Activated T-helper 17 cell treated with anti-CD3 and anti-CD28 coated beads, Interleukin-2, amount 50 U/mL, for 72 hours (primary cell): ENCODE data around the gene PARL. TPM values are rescaled to one million over a fixed set of nuclear protein-coding genes. Genes with fewer than 3 reads are reported as not detected.

ENCODE experiments used
- ATAC-seq: fragments of 150-1000 bp; cut with Tn5 transposase; replicated peaks from 2 replicates; pipeline ENCODE4 v1.10.0; 2021; ENCODE audit warnings: mild to moderate bottlenecking, moderate library complexity
- H3K27ac Mint-ChIP-seq: one replicate; pipeline ENCODE4 v1.8.0; 2022; ENCODE audit warnings: mixed read lengths
- H3K27me3 Mint-ChIP-seq: one replicate; pipeline ENCODE4 v1.8.0; 2022; ENCODE audit warnings: mixed read lengths
- H3K36me3 Mint-ChIP-seq: one replicate; pipeline ENCODE4 v1.8.0; 2022; ENCODE audit warnings: low read depth, mild to moderate bottlenecking, mixed read lengths
- H3K4me1 Mint-ChIP-seq: one replicate; pipeline ENCODE4 v1.8.0; 2022; ENCODE audit warnings: mixed read lengths
- H3K4me3 Mint-ChIP-seq: one replicate; pipeline ENCODE4 v1.8.0; 2022; ENCODE audit warnings: mild to moderate bottlenecking, mixed read lengths
- H3K9me3 Mint-ChIP-seq: one replicate; pipeline ENCODE4 v1.8.0; 2022; ENCODE audit warnings: mixed read lengths
- total RNA-seq, 2 donors: library from RNA; stranded (reverse); gene quantifications; one replicate each; pipeline ENCODE4 v1.2.3, GENCODE V29; 2022

Gene PARL
- total RNA-seq, 2 donors from 2014 or later = 78.9 to 97.6 TPM

- Mint-ChIP-seq H3K27me3 (no peaks in the 10 kb centered on the region), H3K4me3 (no peak overlapping the region), H3K36me3 (peaks cover 93% of the 10 kb centered on the region), H3K27ac (no peak overlapping the region), H3K4me1 (no peaks in the 10 kb centered on the region), H3K9me3 (no peaks in the 10 kb centered on the region)
- ATAC-seq = no peak
These were observed 30.2 kb downstream of the PARL start for GRCh38 chr3:183854318-183855035.

- ATAC-seq = no peak
- H3K4me3 Mint-ChIP-seq = no peak overlapping the region
- H3K27me3 Mint-ChIP-seq = no peaks in the 10 kb centered on the region
- no peaks in the 10 kb centered on the region for H3K4me1 Mint-ChIP-seq
- no peaks in the 10 kb centered on the region for H3K9me3 Mint-ChIP-seq
- H3K27ac Mint-ChIP-seq = peak overlapping the region; percentile 47
- H3K36me3 Mint-ChIP-seq = peaks cover 97% of the 10 kb centered on the region
These were observed 38.9 kb downstream of the PARL start for GRCh38 chr3:183845608-183846288.

GRCh38 chr3:183845090-183845489 lies 39.6 kb downstream of the PARL start:
- no peak for ATAC-seq
- Mint-ChIP-seq H3K27me3 (no peaks in the 10 kb centered on the region), H3K4me3 (no peak overlapping the region), H3K27ac (peak overlapping the region; percentile 47), H3K4me1 (no peaks in the 10 kb centered on the region), H3K9me3 (no peaks in the 10 kb centered on the region), H3K36me3 (peaks cover 97% of the 10 kb centered on the region)

GRCh38 chr3:183844606-183845005 lies 40.1 kb downstream of the PARL start:
- no peaks in the 10 kb centered on the region for H3K4me1 Mint-ChIP-seq
- H3K36me3 Mint-ChIP-seq = peaks cover 97% of the 10 kb centered on the region
- H3K9me3 Mint-ChIP-seq = no peaks in the 10 kb centered on the region
- H3K27me3 Mint-ChIP-seq = no peaks in the 10 kb centered on the region
- peak; percentile 75 for ATAC-seq
- H3K4me3 Mint-ChIP-seq = no peak overlapping the region
- H3K27ac Mint-ChIP-seq = peak overlapping the region; percentile 44

GRCh38 chr3:183839751-183840150 lies 44.9 kb downstream of the PARL start:
- no peak overlapping the region for H3K4me3 Mint-ChIP-seq
- H3K27ac Mint-ChIP-seq = no peak overlapping the region
- H3K27me3 Mint-ChIP-seq = no peaks in the 10 kb centered on the region
- ATAC-seq = no peak
- no peaks in the 10 kb centered on the region for H3K9me3 Mint-ChIP-seq
- H3K36me3 Mint-ChIP-seq = peaks cover 92% of the 10 kb centered on the region
- H3K4me1 Mint-ChIP-seq = no peaks in the 10 kb centered on the region

- Mint-ChIP-seq H3K27me3 (no peaks in the 10 kb centered on the region), H3K27ac (peak overlapping the region; percentile 29), H3K4me3 (no peak overlapping the region), H3K9me3 (no peaks in the 10 kb centered on the region), H3K36me3 (peaks cover 92% of the 10 kb centered on the region), H3K4me1 (no peaks in the 10 kb centered on the region)
- ATAC-seq = no peak
These were observed 46.8 kb downstream of the PARL start for GRCh38 chr3:183837894-183838293.

- Mint-ChIP-seq H3K4me3 (no peak overlapping the region), H3K27me3 (no peaks in the 10 kb centered on the region), H3K36me3 (peaks cover 92% of the 10 kb centered on the region), H3K4me1 (no peaks in the 10 kb centered on the region), H3K9me3 (no peaks in the 10 kb centered on the region), H3K27ac (peak overlapping the region; percentile 29)
- ATAC-seq = peak; percentile 46
These were observed 47.3 kb downstream of the PARL start for GRCh38 chr3:183837390-183837789.

- peaks cover 90% of the 10 kb centered on the region for H3K36me3 Mint-ChIP-seq
- H3K27ac Mint-ChIP-seq = no peak overlapping the region
- H3K9me3 Mint-ChIP-seq = no peaks in the 10 kb centered on the region
- no peak for ATAC-seq
- no peak overlapping the region for H3K4me3 Mint-ChIP-seq
- H3K27me3 Mint-ChIP-seq = no peaks in the 10 kb centered on the region
- H3K4me1 Mint-ChIP-seq = no peaks in the 10 kb centered on the region
These were observed 51.2 kb downstream of the PARL start for GRCh38 chr3:183833516-183833915.

GRCh38 chr3:183830187-183830586 lies 54.5 kb downstream of the PARL start:
- no peak overlapping the region for H3K27ac Mint-ChIP-seq
- peaks cover 63% of the 10 kb centered on the region for H3K36me3 Mint-ChIP-seq
- ATAC-seq = no peak
- H3K4me3 Mint-ChIP-seq = no peak overlapping the region
- no peaks in the 10 kb centered on the region for H3K4me1 Mint-ChIP-seq
- H3K9me3 Mint-ChIP-seq = no peaks in the 10 kb centered on the region
- no peaks in the 10 kb centered on the region for H3K27me3 Mint-ChIP-seq

- Mint-ChIP-seq H3K4me1 (peaks cover under 1% of the 10 kb centered on the region), H3K27me3 (peaks cover under 1% of the 10 kb centered on the region), H3K9me3 (no peaks in the 10 kb centered on the region), H3K27ac (no peak overlapping the region), H3K4me3 (no peak overlapping the region), H3K36me3 (peaks cover 57% of the 10 kb centered on the region)
- ATAC-seq = no peak
These were observed 55.2 kb downstream of the PARL start for GRCh38 chr3:183829466-183829865.

- H3K4me3 Mint-ChIP-seq = no peak overlapping the region
- H3K27ac Mint-ChIP-seq = no peak overlapping the region
- no peak for ATAC-seq
- peaks cover 7% of the 10 kb centered on the region for H3K4me1 Mint-ChIP-seq
- peaks cover 53% of the 10 kb centered on the region for H3K36me3 Mint-ChIP-seq
- H3K27me3 Mint-ChIP-seq = peaks cover 4% of the 10 kb centered on the region
- H3K9me3 Mint-ChIP-seq = no peaks in the 10 kb centered on the region
These were observed 56.2 kb downstream of the PARL start for GRCh38 chr3:183828538-183828870.

- H3K4me1 Mint-ChIP-seq = peaks cover 7% of the 10 kb centered on the region
- H3K27me3 Mint-ChIP-seq = peaks cover 4% of the 10 kb centered on the region
- no peaks in the 10 kb centered on the region for H3K9me3 Mint-ChIP-seq
- no peak for ATAC-seq
- H3K27ac Mint-ChIP-seq = no peak overlapping the region
- H3K4me3 Mint-ChIP-seq = no peak overlapping the region
- peaks cover 48% of the 10 kb centered on the region for H3K36me3 Mint-ChIP-seq
These were observed 56.7 kb downstream of the PARL start for GRCh38 chr3:183827809-183828537.

- H3K27ac Mint-ChIP-seq = no peak overlapping the region
- H3K27me3 Mint-ChIP-seq = peaks cover 4% of the 10 kb centered on the region
- peaks cover 7% of the 10 kb centered on the region for H3K4me1 Mint-ChIP-seq
- no peaks in the 10 kb centered on the region for H3K9me3 Mint-ChIP-seq
- no peak for ATAC-seq
- peaks cover 38% of the 10 kb centered on the region for H3K36me3 Mint-ChIP-seq
- H3K4me3 Mint-ChIP-seq = peak overlapping the region; percentile 39
These were observed 58.0 kb downstream of the PARL start for GRCh38 chr3:183826448-183827250.

GRCh38 chr3:183825456-183826161 lies 59.1 kb downstream of the PARL start, which contains the start of gene MAP6D1:
TSS of gene MAP6D1 (minus strand) at chr3:183825577. CDS start at chr3:183825547, 30 bp downstream.
- Mint-ChIP-seq H3K4me1 (peaks cover 7% of the 10 kb centered on the region), H3K36me3 (peaks cover 27% of the 10 kb centered on the region), H3K27me3 (peaks cover 4% of the 10 kb centered on the region), H3K9me3 (no peaks in the 10 kb centered on the region), H3K4me3 (peak within 1 kb of the TSS; percentile 84), H3K27ac (peak within 1 kb of the TSS; percentile 62)
- ATAC-seq = peak; percentile 51
